SK-N-SH (cell line): ENCODE data around the gene HIBADH. TPM values are rescaled to one million over a fixed set of nuclear protein-coding genes. Genes with fewer than 3 reads are reported as not detected.
A peak's percentile ranks its signal among the peaks of the same experiment; 100 is the strongest.

Experiments used
- CTCF ChIA-PET: fragments of 300-600, 350-600 bp; formaldehyde crosslinking; extraction: SDS; loops from one replicate; lab custom pipeline; 2021; lab: Yijun Ruan, JAX
- POLR2A ChIA-PET: fragments of 350-600 bp; sonication (Branson Sonifier 250); formaldehyde crosslinking; extraction: SDS; loops from one replicate; lab custom pipeline; 2020; ENCODE audit warnings: antibody characterized with exemption, inconsistent platforms; lab: Yijun Ruan, JAX
- DNase-seq: peaks from one replicate; pipeline ENCODE4 v3.0.0; 2012
- H2AFZ ChIP-seq: fragments of 200-600 bp; sonication (generic); 2 replicates; pipeline ENCODE4 v1.8.1; 2016; ENCODE audit warnings: antibody characterized with exemption, mild to moderate bottlenecking, low read depth
- H3F3A ChIP-seq: fragments of 200-600 bp; sonication (generic); replicated peaks from 2 replicates; pipeline ENCODE3; 2016; ENCODE audit warnings: antibody characterized with exemption, mild to moderate bottlenecking; ENCODE audit not compliant: insufficient read depth
- H3K27ac ChIP-seq, 2 experiments: fragments of 200-500 bp in 1 of 2; fragments of 200-600 bp in 1 of 2; sonication (Bioruptor generic) in 1 of 2; sonication (generic), shearing (Covaris generic) in 1 of 2; 2 replicates each; pipeline versions ENCODE4 v1.5.1 to v1.6.1; 2014 to 2016; ENCODE audit warnings: low read depth in 2 of 2, inconsistent platforms in 1 of 2, low read length in 1 of 2, mild to moderate bottlenecking in 1 of 2, mixed read lengths in 1 of 2
- H3K27me3 ChIP-seq: fragments of 200-600 bp; sonication (generic), shearing (Covaris generic); 2 replicates; pipeline ENCODE4 v1.6.1; 2016; ENCODE audit warnings: mixed run types; ENCODE audit not compliant: insufficient read depth
- H3K36me3 ChIP-seq, 2 experiments: fragments of 200-500 bp in 1 of 2; fragments of 200-600 bp in 1 of 2; sonication (Bioruptor generic) in 1 of 2; sonication (generic) in 1 of 2; replicated peaks in 1 of 2; 2 replicates each; pipeline versions ENCODE3 to v1.5.1; 2014 to 2016; ENCODE audit warnings: low read length in 1 of 2, mild to moderate bottlenecking in 1 of 2; ENCODE audit not compliant: insufficient read depth in 2 of 2, control insufficient read depth in 1 of 2
- H3K4me1 ChIP-seq, 2 experiments: fragments of 200-500 bp in 1 of 2; fragments of 200-600 bp in 1 of 2; sonication (Bioruptor generic) in 1 of 2; sonication (generic), shearing (Covaris generic) in 1 of 2; 2 replicates each; pipeline versions ENCODE4 v1.5.1 to v1.6.1; 2014 to 2016; ENCODE audit warnings: low read depth in 1 of 2, low read length in 1 of 2, mixed run types in 1 of 2; ENCODE audit not compliant: insufficient read depth in 2 of 2, control insufficient read depth in 1 of 2
- H3K4me2 ChIP-seq: fragments of 200-600 bp; sonication (generic), shearing (Covaris generic); 2 replicates; pipeline ENCODE4 v1.6.1; 2017; ENCODE audit warnings: mixed run types
- H3K4me3 ChIP-seq, 2 experiments: fragments of 200-500 bp in 1 of 2; fragments of 200-600 bp in 1 of 2; sonication (Bioruptor generic) in 1 of 2; sonication (generic), shearing (Covaris generic) in 1 of 2; 2 replicates each; pipeline versions ENCODE4 v1.5.1 to v1.8.1; 2014 to 2016; ENCODE audit warnings: low read depth in 2 of 2, inconsistent platforms in 1 of 2, low read length in 1 of 2, mild to moderate bottlenecking in 1 of 2, mixed read lengths in 1 of 2, moderate library complexity in 1 of 2
- H3K79me2 ChIP-seq: fragments of 200-600 bp; sonication (generic); 2 replicates; pipeline ENCODE4 v1.8.1; 2017; ENCODE audit warnings: mild to moderate bottlenecking; ENCODE audit not compliant: insufficient read depth
- H3K9ac ChIP-seq: fragments of 200-600 bp; sonication (generic); 2 replicates; pipeline ENCODE4 v1.6.1; 2017; ENCODE audit warnings: mixed run types
- H3K9me2 ChIP-seq: fragments of 200-600 bp; sonication (generic); 2 replicates; pipeline ENCODE4 v1.6.1; 2017; ENCODE audit warnings: mixed run types
- H3K9me3 ChIP-seq: fragments of 200-600 bp; sonication (generic); 2 replicates; pipeline ENCODE4 v1.6.1; 2017; ENCODE audit warnings: mixed run types, mild to moderate bottlenecking, moderate library complexity
- H4K20me1 ChIP-seq: fragments of 200-600 bp; sonication (generic); 2 replicates; pipeline ENCODE4 v1.6.1; 2017; ENCODE audit warnings: mild to moderate bottlenecking, mixed run types; ENCODE audit not compliant: insufficient read depth
- CHD2 ChIP-seq: fragments of 150-350 bp; IDR thresholded peaks from 2 replicates; pipeline ENCODE4 v1.6.1; 2018; ENCODE audit warnings: low read length; ENCODE audit not compliant: partially characterized antibody
- CTCF ChIP-seq: fragments of 200-600 bp; sonication (generic); IDR thresholded peaks from 2 replicates; pipeline ENCODE4 v1.6.1; 2017; ENCODE audit warnings: antibody characterized with exemption, mild to moderate bottlenecking, moderate library complexity
- EZH2phosphoT487 ChIP-seq: fragments of 200-600 bp; sonication (generic); IDR thresholded peaks from 2 replicates; pipeline ENCODE4 v1.6.1; 2017; ENCODE audit warnings: low read depth, mixed run types, mild to moderate bottlenecking, antibody characterized with exemption, moderate library complexity, borderline replicate concordance
- FOXJ3 ChIP-seq: sonication (generic); formaldehyde crosslinking; IDR thresholded peaks from 2 replicates; pipeline ENCODE4 v1.5.1; 2020; ENCODE audit warnings: mild to moderate bottlenecking, missing genetic modification reagents
- FOXM1 ChIP-seq: IDR thresholded peaks from 2 replicates; pipeline ENCODE4 v1.4.0; 2012; ENCODE audit warnings: low read depth, mild to moderate bottlenecking
- GATA2 ChIP-seq: sonication (generic); formaldehyde crosslinking; IDR thresholded peaks from 2 replicates; pipeline ENCODE4 v1.5.0; 2020; ENCODE audit warnings: mild to moderate bottlenecking, missing genetic modification reagents
- IRF3 ChIP-seq: fragments of 150-350 bp; IDR thresholded peaks from 2 replicates; pipeline ENCODE4 v1.6.1; 2016; ENCODE audit warnings: mild to moderate bottlenecking, low read depth, low read length
- JUND ChIP-seq: IDR thresholded peaks from 2 replicates; pipeline ENCODE4 v1.4.0; 2012
- MEF2A ChIP-seq: IDR thresholded peaks from 2 replicates; pipeline ENCODE4 v1.4.0; 2012; ENCODE audit warnings: low read depth, borderline replicate concordance
- MXI1 ChIP-seq: IDR thresholded peaks from 2 replicates; pipeline ENCODE4 v1.6.1; 2012; ENCODE audit warnings: mild to moderate bottlenecking, low read depth, low read length, improper control_type of control experiment
- NFIC ChIP-seq: IDR thresholded peaks from 2 replicates; pipeline ENCODE4 v1.4.0; 2012; ENCODE audit warnings: borderline replicate concordance
- NRF1 ChIP-seq: IDR thresholded peaks from 2 replicates; pipeline ENCODE4 v1.6.1; 2012; ENCODE audit warnings: low read depth, mild to moderate bottlenecking, low read length
- POLR2AphosphoS5 ChIP-seq: IDR thresholded peaks from 2 replicates; pipeline ENCODE4 v1.6.1; 2012; ENCODE audit warnings: low read depth, low read length
- RAD21 ChIP-seq: IDR thresholded peaks from 2 replicates; pipeline ENCODE4 v1.6.1; 2012; ENCODE audit warnings: mild to moderate bottlenecking, low read length
- RFX5 ChIP-seq: IDR thresholded peaks from 2 replicates; pipeline ENCODE4 v1.6.1; 2012; ENCODE audit warnings: mild to moderate bottlenecking, improper control_type of control experiment, low read length
- RXRA ChIP-seq: IDR thresholded peaks from 2 replicates; pipeline ENCODE4 v1.4.0; 2012; ENCODE audit warnings: low read depth, mild to moderate bottlenecking, borderline replicate concordance
- SIN3A ChIP-seq: IDR thresholded peaks from 2 replicates; pipeline ENCODE4 v1.6.1; 2012; ENCODE audit warnings: low read depth, mild to moderate bottlenecking, low read length, moderate library complexity, borderline replicate concordance
- SMC3 ChIP-seq: IDR thresholded peaks from 2 replicates; pipeline ENCODE4 v1.6.1; 2012; ENCODE audit warnings: low read depth, low read length, improper control_type of control experiment
- TEAD4 ChIP-seq: IDR thresholded peaks from 2 replicates; pipeline ENCODE4 v1.4.0; 2012; ENCODE audit warnings: mild to moderate bottlenecking, borderline replicate concordance; ENCODE audit not compliant: insufficient read depth
- YY1 ChIP-seq: IDR thresholded peaks from 2 replicates; pipeline ENCODE4 v1.4.0; 2012; ENCODE audit warnings: low read depth, mild to moderate bottlenecking
- WGBS: methylation state at CpG from one replicate; pipeline ENCODE4 v1.1.6; 2017; ENCODE audit warnings: low lambda C conversion rate; 5-methylcytosine and 5-hydroxymethylcytosine counted together
- polyA plus RNA-seq, 3 experiments: library from polyadenylated mRNA; depleted of rRNA; stranded (reverse); fragments of >200 nt; gene quantifications; 2 replicates each; pipeline ENCODE4 v1.2.3, GENCODE V29; 2012
- TF ChIP-seq, protein P1 (sequence below): IDR thresholded peaks from 2 replicates; pipeline ENCODE4 v1.6.1; 2012; ENCODE audit warnings: mild to moderate bottlenecking, low read depth, low read length, moderate library complexity
- TF ChIP-seq, protein P2 (sequence below): IDR thresholded peaks from 2 replicates; pipeline ENCODE4 v1.4.0; 2012; ENCODE audit warnings: low read depth, borderline replicate concordance
- TF ChIP-seq, protein P3 (sequence below): IDR thresholded peaks from 2 replicates; pipeline ENCODE4 v1.4.0; 2012; ENCODE audit warnings: low read depth

HIBADH gene
- 71.8 and 84.6 TPM in 2 replicates for polyA plus RNA-seq (2012; rRNA removed)
- polyA plus RNA-seq (2012; cell fraction: cytosol; rRNA removed) = 101 and 119 TPM in 2 replicates
- 20.9 and 36.2 TPM in 2 replicates for polyA plus RNA-seq (2012; cell fraction: nucleus; rRNA removed)

GRCh38 chr7:27662490-27663205 lies at the start of gene HIBADH:
TSS of gene HIBADH (minus strand) at chr7:27662883. CDS start at chr7:27662788, 95 bp downstream.
- Histone ChIP-seq H3F3A (no peaks in the 10 kb centered on the region), H3K79me2 (peaks cover 37% of the 10 kb centered on the region), H3K9me3 (no peaks in the 10 kb centered on the region), H3K4me3 (peak within 1 kb of the TSS; percentile 81 to 100), H3K27me3 (no peaks in the 10 kb centered on the region), H3K9me2 (no peaks in the 10 kb centered on the region), H3K36me3 (peaks cover 13 to 15% of the 10 kb centered on the region in 2 experiments), H3K4me2 (peak within 1 kb of the TSS; percentile 83), H3K4me1 (peaks cover 6 to 10% of the 10 kb centered on the region in 2 experiments; a peak in 2 of 4 replicates), H2AFZ (peak within 1 kb of the TSS; percentile 96), H3K27ac (peak within 1 kb of the TSS; percentile 80 to 88), H4K20me1 (no peaks in the 10 kb centered on the region), H3K9ac (peak within 1 kb of the TSS; percentile 96)
- POLR2A ChIA-PET = interaction anchor here (0.6 to 2.3 kb wide), 5 partner anchors 46 to 112 kb away, joined by 3 to 6 read pairs (median 3); partner anchors contain the start of gene TAX1BP1
- under 1% methylated on average over 23 of the region's 67 CpGs for WGBS
- DNase-seq = peak; percentile 98
- CTCF ChIA-PET = interaction anchor here (0.6 to 2.8 kb wide), 13 partner anchors 11 to 501 kb away, joined by 3 to 12 read pairs (median 4); partner anchors contain the start of gene TAX1BP1
- TF ChIP-seq NRF1 (peak; percentile 82), IRF3 (peak; percentile 97), MEF2A (peak; percentile 12; the same call in 1 of the 2 replicates), CTCF (peak; percentile 31; the same call in 1 of the 2 replicates), CHD2 (peak; percentile 96), POLR2AphosphoS5 (peak; percentile 83), MXI1 (peak; percentile 91), RFX5 (peak; percentile 96), SMC3 (no peak), SIN3A (peak; percentile 88), EZH2phosphoT487 (no peak), JUND (no peak), FOXM1 (no peak; the same call in 1 of the 2 replicates), TEAD4 (0 out of 2 replicates have a peak, but pooled peaks have one; percentile 58), GATA2 (CRISPR knock-in tag) (no peak), NFIC (no peak), FOXJ3 (peak; percentile 92), RXRA (peak; percentile 76; the same call in 1 of the 2 replicates), YY1 (peak; percentile 78; the same call in 1 of the 2 replicates), RAD21 (no peak; the same call in 1 of the 2 replicates)
- TF ChIP-seq, protein P1, sequence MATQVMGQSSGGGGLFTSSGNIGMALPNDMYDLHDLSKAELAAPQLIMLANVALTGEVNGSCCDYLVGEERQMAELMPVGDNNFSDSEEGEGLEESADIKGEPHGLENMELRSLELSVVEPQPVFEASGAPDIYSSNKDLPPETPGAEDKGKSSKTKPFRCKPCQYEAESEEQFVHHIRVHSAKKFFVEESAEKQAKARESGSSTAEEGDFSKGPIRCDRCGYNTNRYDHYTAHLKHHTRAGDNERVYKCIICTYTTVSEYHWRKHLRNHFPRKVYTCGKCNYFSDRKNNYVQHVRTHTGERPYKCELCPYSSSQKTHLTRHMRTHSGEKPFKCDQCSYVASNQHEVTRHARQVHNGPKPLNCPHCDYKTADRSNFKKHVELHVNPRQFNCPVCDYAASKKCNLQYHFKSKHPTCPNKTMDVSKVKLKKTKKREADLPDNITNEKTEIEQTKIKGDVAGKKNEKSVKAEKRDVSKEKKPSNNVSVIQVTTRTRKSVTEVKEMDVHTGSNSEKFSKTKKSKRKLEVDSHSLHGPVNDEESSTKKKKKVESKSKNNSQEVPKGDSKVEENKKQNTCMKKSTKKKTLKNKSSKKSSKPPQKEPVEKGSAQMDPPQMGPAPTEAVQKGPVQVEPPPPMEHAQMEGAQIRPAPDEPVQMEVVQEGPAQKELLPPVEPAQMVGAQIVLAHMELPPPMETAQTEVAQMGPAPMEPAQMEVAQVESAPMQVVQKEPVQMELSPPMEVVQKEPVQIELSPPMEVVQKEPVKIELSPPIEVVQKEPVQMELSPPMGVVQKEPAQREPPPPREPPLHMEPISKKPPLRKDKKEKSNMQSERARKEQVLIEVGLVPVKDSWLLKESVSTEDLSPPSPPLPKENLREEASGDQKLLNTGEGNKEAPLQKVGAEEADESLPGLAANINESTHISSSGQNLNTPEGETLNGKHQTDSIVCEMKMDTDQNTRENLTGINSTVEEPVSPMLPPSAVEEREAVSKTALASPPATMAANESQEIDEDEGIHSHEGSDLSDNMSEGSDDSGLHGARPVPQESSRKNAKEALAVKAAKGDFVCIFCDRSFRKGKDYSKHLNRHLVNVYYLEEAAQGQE = no peak
- TF ChIP-seq, protein P2, sequence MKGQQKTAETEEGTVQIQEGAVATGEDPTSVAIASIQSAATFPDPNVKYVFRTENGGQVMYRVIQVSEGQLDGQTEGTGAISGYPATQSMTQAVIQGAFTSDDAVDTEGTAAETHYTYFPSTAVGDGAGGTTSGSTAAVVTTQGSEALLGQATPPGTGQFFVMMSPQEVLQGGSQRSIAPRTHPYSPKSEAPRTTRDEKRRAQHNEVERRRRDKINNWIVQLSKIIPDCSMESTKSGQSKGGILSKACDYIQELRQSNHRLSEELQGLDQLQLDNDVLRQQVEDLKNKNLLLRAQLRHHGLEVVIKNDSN = no peak; the same call in 1 of the 2 replicates
- TF ChIP-seq, protein P3, sequence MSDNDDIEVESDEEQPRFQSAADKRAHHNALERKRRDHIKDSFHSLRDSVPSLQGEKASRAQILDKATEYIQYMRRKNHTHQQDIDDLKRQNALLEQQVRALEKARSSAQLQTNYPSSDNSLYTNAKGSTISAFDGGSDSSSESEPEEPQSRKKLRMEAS = peak; percentile 96
